ENCODE measurements around the gene RTL10. TPM values are rescaled to one million over a fixed set of nuclear protein-coding genes. Genes with fewer than 3 reads are reported as not detected.

RTL10 gene
- total RNA-seq, 1 experiment from 2014 or later = 24.4 TPM

DNA sequence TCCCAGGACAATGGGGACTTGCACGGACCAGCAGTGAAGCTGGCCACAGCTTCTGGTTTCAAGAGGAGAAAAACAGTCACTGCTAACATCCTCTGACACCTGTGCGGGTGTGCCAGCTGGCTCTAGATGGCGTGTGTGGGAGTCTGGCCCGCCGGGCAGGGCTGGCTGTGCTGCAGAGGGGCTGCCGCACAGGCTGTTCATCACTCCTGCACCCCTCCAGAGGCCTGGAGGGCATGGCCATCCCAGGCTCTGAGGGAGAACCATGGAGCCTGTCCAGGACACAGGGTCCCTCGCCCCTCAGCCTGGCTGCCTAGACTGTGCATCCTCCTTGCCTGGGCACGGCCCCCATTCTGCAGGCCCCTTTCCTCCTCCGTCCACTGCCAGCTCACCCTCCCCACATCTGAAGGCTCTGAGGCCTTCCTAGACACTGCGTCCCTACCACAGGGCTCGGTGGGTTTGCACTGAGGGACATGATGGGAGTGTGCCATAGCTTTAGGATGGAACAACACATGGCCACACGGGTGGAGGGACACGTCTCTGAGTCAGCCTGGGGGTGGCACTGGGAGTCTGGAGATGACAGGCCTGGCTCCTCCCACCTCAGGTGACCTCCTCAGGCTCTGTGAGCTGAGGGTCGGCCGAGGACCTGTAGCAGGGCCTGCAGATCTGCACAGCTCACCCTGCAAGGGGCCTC lies 42.1 kb upstream of the RTL10 start:
- DNase-seq = no peak
- Histone ChIP-seq H3K27me3 (ENCODE audit: insufficient read depth, low read length) (no peaks in the 10 kb centered on the region), H3K23me2 (ENCODE audit: insufficient read length, low read depth, low read length, poor library complexity, severe bottlenecking) (no peaks in the 10 kb centered on the region), H3T11ph (ENCODE audit: low read length) (no peak overlapping the region), H3K9ac (ENCODE audit: extremely low read depth, insufficient read length, low read length) (no peak overlapping the region), H2AFZ (ENCODE audit: low read length) (no peak overlapping the region), H3K79me2 (ENCODE audit: insufficient read depth, low read length) (no peaks in the 10 kb centered on the region), H3K14ac (ENCODE audit: insufficient read depth, low read length) (no peak overlapping the region), H3K27ac (ENCODE audit: insufficient read length, low read depth, low read length) (no peak overlapping the region), H2BK12ac (ENCODE audit: insufficient read length, low read depth, low read length) (no peak overlapping the region), H3K4me2 (ENCODE audit: insufficient read depth, insufficient read length, low read length) (no peak overlapping the region), H3K23ac (ENCODE audit: insufficient read length, low read depth, low read length) (no peak overlapping the region), H2BK5ac (ENCODE audit: insufficient read length, low read length) (no peak overlapping the region), H3K79me1 (ENCODE audit: insufficient read depth, low read depth, low read length, poor library complexity, severe bottlenecking) (no peaks in the 10 kb centered on the region), H4K5ac (ENCODE audit: insufficient read length, low read depth, low read length) (no peak overlapping the region), H2AK5ac (ENCODE audit: insufficient read length, low read length) (no peak overlapping the region), H3K4ac (ENCODE audit: low read depth, low read length) (no peak overlapping the region), H4K91ac (ENCODE audit: insufficient read length, low read depth, low read length) (no peak overlapping the region), H3K56ac (ENCODE audit: insufficient read length, low read depth, low read length) (no peak overlapping the region), H2BK20ac (ENCODE audit: low read depth, low read length, poor library complexity, severe bottlenecking) (no peak overlapping the region), H2BK15ac (ENCODE audit: low read depth, low read length) (no peak overlapping the region), H4K8ac (replicated peaks; ENCODE audit: insufficient read length, low read depth, low read length) (no peak overlapping the region), H3K18ac (ENCODE audit: insufficient read length, low read depth, low read length) (no peak overlapping the region), H3K9me3 (ENCODE audit: control insufficient read depth, low read depth, low read length) (no peaks in the 10 kb centered on the region), H3K4me1 (ENCODE audit: insufficient read depth, low read length) (no peaks in the 10 kb centered on the region), H2BK120ac (ENCODE audit: low read depth, low read length, poor library complexity, severe bottlenecking) (no peak overlapping the region), H4K20me1 (ENCODE audit: control insufficient read depth, insufficient read depth, insufficient read length) (no peaks in the 10 kb centered on the region)
- TF ChIP-seq, protein P1, sequence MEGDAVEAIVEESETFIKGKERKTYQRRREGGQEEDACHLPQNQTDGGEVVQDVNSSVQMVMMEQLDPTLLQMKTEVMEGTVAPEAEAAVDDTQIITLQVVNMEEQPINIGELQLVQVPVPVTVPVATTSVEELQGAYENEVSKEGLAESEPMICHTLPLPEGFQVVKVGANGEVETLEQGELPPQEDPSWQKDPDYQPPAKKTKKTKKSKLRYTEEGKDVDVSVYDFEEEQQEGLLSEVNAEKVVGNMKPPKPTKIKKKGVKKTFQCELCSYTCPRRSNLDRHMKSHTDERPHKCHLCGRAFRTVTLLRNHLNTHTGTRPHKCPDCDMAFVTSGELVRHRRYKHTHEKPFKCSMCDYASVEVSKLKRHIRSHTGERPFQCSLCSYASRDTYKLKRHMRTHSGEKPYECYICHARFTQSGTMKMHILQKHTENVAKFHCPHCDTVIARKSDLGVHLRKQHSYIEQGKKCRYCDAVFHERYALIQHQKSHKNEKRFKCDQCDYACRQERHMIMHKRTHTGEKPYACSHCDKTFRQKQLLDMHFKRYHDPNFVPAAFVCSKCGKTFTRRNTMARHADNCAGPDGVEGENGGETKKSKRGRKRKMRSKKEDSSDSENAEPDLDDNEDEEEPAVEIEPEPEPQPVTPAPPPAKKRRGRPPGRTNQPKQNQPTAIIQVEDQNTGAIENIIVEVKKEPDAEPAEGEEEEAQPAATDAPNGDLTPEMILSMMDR (conservative IDR thresholded peaks at IDR 0.05) = no peak
- Mint-ChIP-seq H3K27ac (no peak overlapping the region), H3K4me3 (no peak overlapping the region), H3K36me3 (ENCODE audit: insufficient read depth in 1 of 3, low read depth in 3 of 3) (peaks cover 2 to 7% (median 6%) of the 10 kb centered on the region in 3 experiments; a peak in 3 of 7 replicates), H3K27me3 (ENCODE audit: low read depth) (no peaks in the 10 kb centered on the region), H3K9me3 (no peaks in the 10 kb centered on the region), H3K4me1 (peaks cover 13 to 14% of the 10 kb centered on the region in 2 experiments)
- no CpG with 5 or more reads among the region's 15 CpGs for WGBS (ENCODE audit: extremely low coverage, insufficient read length, low lambda C conversion rate)

Data from H9 (cell line).